Astrocyte (in vitro differentiated cells and primary cell): ENCODE measurements around the gene SCART1. TPM values are rescaled to one million over a fixed set of nuclear protein-coding genes. Genes with fewer than 3 reads are reported as not detected.
"Not testable (repeated sequence)": the region's sequence is repeated elsewhere in the genome, so short reads cannot be mapped to it uniquely, and the experiment has no call there.

Experiments
- DNase-seq: peaks from one replicate; pipeline ENCODE4 v3.0.0-alpha.2; 2010; ENCODE audit warnings: low read depth
- FAIRE-seq: peaks from 2 replicates; lab custom pipeline; 2011; peaks lifted over from hg19 to GRCh38; lab: Jason Lieb, UNC
- H2AFZ ChIP-seq: 2 replicates; pipeline ENCODE4 v1.6.0; 2012; ENCODE audit warnings: low read depth, low read length, inconsistent platforms
- H3K27ac ChIP-seq: 2 replicates; pipeline ENCODE4 v1.5.1; 2011; ENCODE audit warnings: low read depth, low read length, inconsistent platforms
- H3K27me3 ChIP-seq: 2 replicates; pipeline ENCODE4 v1.6.0; 2011; ENCODE audit warnings: low read length, inconsistent platforms; ENCODE audit not compliant: insufficient read depth
- H3K36me3 ChIP-seq: 2 replicates; pipeline ENCODE4 v1.5.1; 2011; ENCODE audit warnings: low read length, inconsistent platforms; ENCODE audit not compliant: insufficient read depth
- H3K4me1 ChIP-seq: 2 replicates; pipeline ENCODE4 v1.5.1; 2011; ENCODE audit warnings: low read length, inconsistent platforms; ENCODE audit not compliant: insufficient read depth
- H3K4me2 ChIP-seq: 2 replicates; pipeline ENCODE4 v1.6.0; 2012; ENCODE audit warnings: low read length, inconsistent platforms
- H3K4me3 ChIP-seq: 2 replicates; pipeline ENCODE4 v1.5.1; 2011; ENCODE audit warnings: low read depth, mild to moderate bottlenecking, low read length, inconsistent platforms; ENCODE audit not compliant: insufficient read depth
- H3K79me2 ChIP-seq: 2 replicates; pipeline ENCODE4 v1.6.0; 2012; ENCODE audit warnings: mild to moderate bottlenecking, low read length, inconsistent platforms; ENCODE audit not compliant: insufficient read depth
- H3K9ac ChIP-seq: 2 replicates; pipeline ENCODE4 v1.6.0; 2012; ENCODE audit warnings: mild to moderate bottlenecking, low read length, inconsistent platforms
- H3K9me3 ChIP-seq: 2 replicates; pipeline ENCODE4 v1.5.1; 2012; ENCODE audit warnings: low read depth, mild to moderate bottlenecking, low read length, inconsistent platforms; ENCODE audit not compliant: insufficient read depth
- H4K20me1 ChIP-seq: 2 replicates; pipeline ENCODE4 v1.6.0; 2012; ENCODE audit warnings: low read length, inconsistent platforms; ENCODE audit not compliant: insufficient read depth
- H3K27ac Mint-ChIP-seq: one replicate; pipeline ENCODE4 v1.8.0; 2021; ENCODE audit warnings: mild to moderate bottlenecking, mixed read lengths; ENCODE audit not compliant: unreplicated experiment
- H3K27me3 Mint-ChIP-seq: one replicate; pipeline ENCODE4 v1.8.0; 2021; ENCODE audit warnings: low read depth, mixed read lengths; ENCODE audit not compliant: unreplicated experiment
- H3K36me3 Mint-ChIP-seq: one replicate; pipeline ENCODE4 v1.8.0; 2021; ENCODE audit warnings: low read depth, mixed read lengths; ENCODE audit not compliant: unreplicated experiment
- H3K4me1 Mint-ChIP-seq: one replicate; pipeline ENCODE4 v1.8.0; 2021; ENCODE audit warnings: low read depth, mixed read lengths; ENCODE audit not compliant: unreplicated experiment
- H3K4me3 Mint-ChIP-seq: one replicate; pipeline ENCODE4 v1.8.0; 2021; ENCODE audit warnings: mild to moderate bottlenecking, moderate library complexity, mixed read lengths; ENCODE audit not compliant: unreplicated experiment
- H3K9me3 Mint-ChIP-seq: one replicate; pipeline ENCODE4 v1.8.0; 2021; ENCODE audit warnings: mild to moderate bottlenecking, mixed read lengths; ENCODE audit not compliant: unreplicated experiment
- CTCF ChIP-seq: IDR thresholded peaks from 2 replicates; pipeline ENCODE4 v1.5.1; 2011; ENCODE audit warnings: low read depth, mild to moderate bottlenecking, inconsistent platforms, low read length, moderate library complexity; ENCODE audit not compliant: insufficient read depth
- EZH2 ChIP-seq: IDR thresholded peaks from 2 replicates; pipeline ENCODE4 v1.6.1; 2012; ENCODE audit warnings: mild to moderate bottlenecking, low read length, inconsistent platforms; ENCODE audit not compliant: insufficient read depth
- total RNA-seq: library from RNA; stranded (reverse); gene quantifications from 2 replicates; pipeline ENCODE4 v1.2.1, GENCODE V29; 2021

The SCART1 gene
- total RNA-seq, 1 donor from 2014 or later, result 0.50 TPM

- H3K27ac Mint-ChIP-seq, result no peak overlapping the region
- H3K9me3 Mint-ChIP-seq, result peaks cover 7% of the 10 kb centered on the region
- Histone ChIP-seq H3K9ac (no peak overlapping the region), H3K4me2 (no peak overlapping the region), H3K36me3 (no peaks in the 10 kb centered on the region), H3K27me3 (no peaks in the 10 kb centered on the region), H3K9me3 (no peaks in the 10 kb centered on the region), H3K4me1 (no peaks in the 10 kb centered on the region), H3K79me2 (no peaks in the 10 kb centered on the region), H3K4me3 (no peak overlapping the region), H3K27ac (no peak overlapping the region), H4K20me1 (no peaks in the 10 kb centered on the region), H2AFZ (no peak overlapping the region)
- FAIRE-seq (no peak), DNase-seq (no peak)
- no peak overlapping the region for H3K4me3 Mint-ChIP-seq
- H3K4me1 Mint-ChIP-seq, result no peaks in the 10 kb centered on the region
- H3K27me3 Mint-ChIP-seq, result peaks cover 34% of the 10 kb centered on the region
- H3K36me3 Mint-ChIP-seq, result no peaks in the 10 kb centered on the region
- TF ChIP-seq CTCF, result no peak
Observed at GRCh38 chr10:133515471-133515870, 61.7 kb downstream of the SCART1 start.

- H2AFZ ChIP-seq, result no peak overlapping the region
- no peaks in the 10 kb centered on the region for H3K4me1 ChIP-seq
- no peak overlapping the region for H3K4me3 ChIP-seq
- FAIRE-seq (no peak), DNase-seq (no peak)
- H3K79me2 ChIP-seq, result no peaks in the 10 kb centered on the region
- Mint-ChIP-seq H3K9me3 (peaks cover 3% of the 10 kb centered on the region), H3K27me3 (peaks cover 29% of the 10 kb centered on the region), H3K27ac (no peak overlapping the region), H3K4me1 (no peaks in the 10 kb centered on the region), H3K36me3 (no peaks in the 10 kb centered on the region), H3K4me3 (no peak overlapping the region)
- H3K27me3 ChIP-seq, result no peaks in the 10 kb centered on the region
- no peak overlapping the region for H3K27ac ChIP-seq
- no peaks in the 10 kb centered on the region for H3K36me3 ChIP-seq
- H3K9me3 ChIP-seq, result no peaks in the 10 kb centered on the region
- no peak overlapping the region for H3K4me2 ChIP-seq
- H3K9ac ChIP-seq, result no peak overlapping the region
- H4K20me1 ChIP-seq, result no peaks in the 10 kb centered on the region
- TF ChIP-seq EZH2 (no peak), CTCF (no peak)
Observed at GRCh38 chr10:133516057-133516456, 62.3 kb downstream of the SCART1 start.

GRCh38 chr10:133518517-133518916 is 64.8 kb downstream of the SCART1 start:
- H3K4me2 ChIP-seq, H3K27ac ChIP-seq, H3K4me3 ChIP-seq, H3K9me3 ChIP-seq, H3K27ac Mint-ChIP-seq, H3K36me3 Mint-ChIP-seq, H4K20me1 ChIP-seq, H3K9ac ChIP-seq, DNase-seq, H3K27me3 ChIP-seq, H3K36me3 ChIP-seq, FAIRE-seq, H3K4me1 Mint-ChIP-seq, H3K4me1 ChIP-seq, H3K9me3 Mint-ChIP-seq, H3K79me2 ChIP-seq, H2AFZ ChIP-seq, H3K4me3 Mint-ChIP-seq: not testable (repeated sequence)
- peaks cover 14% of the 10 kb centered on the region for H3K27me3 Mint-ChIP-seq

Other genes starting within 250 kb of the SCART1 start
- gene UTF1, start 223.7 kb upstream of the SCART1 start, total RNA-seq, result 0.18 TPM in 1 of 2 replicates, not detected in the other
- gene VENTX, start 216.1 kb upstream of the SCART1 start, total RNA-seq, result 0.11 TPM in 1 of 2 replicates, not detected in the other
- 1.7 and 4.6 TPM in 2 replicates for gene ADAM8, start 177.1 kb upstream of the SCART1 start, total RNA-seq
- 56.2 and 57.8 TPM in 2 replicates for gene TUBGCP2, start 145.1 kb upstream of the SCART1 start, total RNA-seq
- 23.8 and 25.5 TPM in 2 replicates for gene ZNF511, start 145.0 kb upstream of the SCART1 start, total RNA-seq
- gene CALY, start 117.0 kb upstream of the SCART1 start, total RNA-seq, result 0.77 and 1.1 TPM in 2 replicates
- not detected in 2 replicates for gene PRAP1, start 106.6 kb upstream of the SCART1 start, total RNA-seq
- 28.8 and 29.3 TPM in 2 replicates for gene FUOM, start 95.9 kb upstream of the SCART1 start, total RNA-seq
- gene ECHS1, start 80.6 kb upstream of the SCART1 start, total RNA-seq, result 81.0 and 90.9 TPM in 2 replicates
- gene PAOX, start 74.7 kb upstream of the SCART1 start, total RNA-seq, result 6.9 and 7.9 TPM in 2 replicates
- 44.0 and 52.3 TPM in 2 replicates for gene MTG1, start 59.8 kb upstream of the SCART1 start, total RNA-seq
- gene SPRN, start 29.3 kb upstream of the SCART1 start, total RNA-seq, result 3.7 and 4.0 TPM in 2 replicates
- gene CYP2E1, start 73.4 kb downstream of the SCART1 start, total RNA-seq, result 2.2 TPM in 2 replicates
- 0.23 TPM in 1 of 2 replicates, not detected in the other for gene SYCE1, start 111.6 kb downstream of the SCART1 start, total RNA-seq
- gene FRG2B, start 172.8 kb downstream of the SCART1 start, total RNA-seq, result not detected in 2 replicates